Spleen (tissue), 7 donors: Measurements from ENCODE around the gene ST7.

Experiments used
- POLR2A ChIP-seq, 3 donors: fragments of 450-650 bp; IDR thresholded peaks; one replicate each; pipeline ENCODE4 v1.5.1; 2017; ENCODE audit warnings: antibody characterized with exemption in 3 of 3, mild to moderate bottlenecking in 1 of 3
- TF ChIP-seq, protein P1 (sequence below), 11 experiments: fragments of 200-600 bp in 7 of 11; fragments of 450-650 bp in 4 of 11; sonication (generic) in 4 of 11; IDR thresholded peaks in 8 of 11; conservative IDR thresholded peaks in 3 of 11; 1 replicate in 7 of 11; 2 replicates in 4 of 11; pipeline versions ENCODE4 v1.4.0 to v1.8.0; 2016 to 2021; ENCODE audit warnings: antibody characterized with exemption in 11 of 11, inconsistent platforms in 4 of 11, mild to moderate bottlenecking in 1 of 11
- donor health status: DM: no; HTN: no; CAD: no; lungs with moderate emphysema.
- donor health status: DM: no; HTN: no; CAD: no.
- donor health status: DM: no; HTN: no; CAD: no.

DNA sequence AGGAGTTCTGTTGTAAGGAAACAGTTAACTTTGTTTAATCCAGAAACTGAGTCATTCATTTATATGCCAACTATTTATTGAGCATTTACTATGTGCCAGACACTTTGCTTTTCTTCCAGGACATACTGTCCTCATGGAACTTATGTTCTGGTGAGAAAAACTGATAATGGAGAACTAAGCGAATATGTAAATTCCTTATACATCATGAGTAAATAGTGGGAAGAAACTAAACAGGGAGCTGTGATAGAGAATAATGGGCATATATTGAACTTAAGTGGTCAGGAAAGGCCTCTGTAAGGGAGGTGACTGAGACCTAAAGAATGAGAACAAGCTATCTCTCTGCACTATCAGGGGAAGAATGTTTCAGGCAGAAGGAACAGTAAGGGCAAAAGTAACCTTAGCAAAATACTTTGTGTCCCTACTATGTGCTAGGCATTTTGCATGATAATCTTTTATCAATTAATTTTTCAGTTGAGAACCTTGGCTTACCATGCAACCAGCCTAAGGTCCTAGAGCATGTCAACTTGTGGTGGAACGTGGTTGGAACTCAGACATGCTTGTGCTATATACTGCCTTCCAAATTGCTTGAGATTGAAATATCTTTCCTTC is 45.4 kb downstream of the ST7 start:
- TF ChIP-seq, protein P1, sequence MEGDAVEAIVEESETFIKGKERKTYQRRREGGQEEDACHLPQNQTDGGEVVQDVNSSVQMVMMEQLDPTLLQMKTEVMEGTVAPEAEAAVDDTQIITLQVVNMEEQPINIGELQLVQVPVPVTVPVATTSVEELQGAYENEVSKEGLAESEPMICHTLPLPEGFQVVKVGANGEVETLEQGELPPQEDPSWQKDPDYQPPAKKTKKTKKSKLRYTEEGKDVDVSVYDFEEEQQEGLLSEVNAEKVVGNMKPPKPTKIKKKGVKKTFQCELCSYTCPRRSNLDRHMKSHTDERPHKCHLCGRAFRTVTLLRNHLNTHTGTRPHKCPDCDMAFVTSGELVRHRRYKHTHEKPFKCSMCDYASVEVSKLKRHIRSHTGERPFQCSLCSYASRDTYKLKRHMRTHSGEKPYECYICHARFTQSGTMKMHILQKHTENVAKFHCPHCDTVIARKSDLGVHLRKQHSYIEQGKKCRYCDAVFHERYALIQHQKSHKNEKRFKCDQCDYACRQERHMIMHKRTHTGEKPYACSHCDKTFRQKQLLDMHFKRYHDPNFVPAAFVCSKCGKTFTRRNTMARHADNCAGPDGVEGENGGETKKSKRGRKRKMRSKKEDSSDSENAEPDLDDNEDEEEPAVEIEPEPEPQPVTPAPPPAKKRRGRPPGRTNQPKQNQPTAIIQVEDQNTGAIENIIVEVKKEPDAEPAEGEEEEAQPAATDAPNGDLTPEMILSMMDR (IDR thresholded peaks at IDR 0.05 in 8 of 11, conservative IDR thresholded peaks at IDR 0.05 in 3 of 11): no peak
- no peak for TF ChIP-seq POLR2A (IDR thresholded peaks at IDR 0.05)
